ENCODE results near the gene MAP4K3.

- TF ChIP-seq FOSL1 (IDR thresholded peaks at IDR 0.05; ENCODE audit: low read depth) (no peak), CTCF (IDR thresholded peaks at IDR 0.05 in 2 of 3, conservative IDR thresholded peaks at IDR 0.05 in 1 of 3; ENCODE audit: borderline replicate concordance in 1 of 3, insufficient read depth in 1 of 3, low read depth in 2 of 3, low read length in 2 of 3) (no peak), EZH2phosphoT487 (IDR thresholded peaks at IDR 0.05; ENCODE audit: borderline replicate concordance) (no peak), SIN3A (IDR thresholded peaks at IDR 0.05; ENCODE audit: low read depth) (no peak)
Measured at GRCh38 chr2:39216346-39217191, 220.5 kb downstream of the MAP4K3 start.
